Bronchial epithelial cell (primary cell): ENCODE results near the gene ATAD2B. TPM values are rescaled to one million over a fixed set of nuclear protein-coding genes. Genes with fewer than 3 reads are reported as not detected.

Experiments used
- DNase-seq: peaks from one replicate; pipeline ENCODE4 v3.0.0-alpha.2; 2010; ENCODE audit warnings: low read depth
- FAIRE-seq: peaks from 2 replicates; lab custom pipeline; 2011; peaks lifted over from hg19 to GRCh38; lab: Jason Lieb, UNC
- H3K27me3 ChIP-seq: 2 replicates; pipeline ENCODE4 v1.5.1; 2011; ENCODE audit warnings: low read length; ENCODE audit not compliant: control insufficient read depth, insufficient read depth
- H3K36me3 ChIP-seq: 2 replicates; pipeline ENCODE4 v1.5.1; 2011; ENCODE audit warnings: low read length; ENCODE audit not compliant: control insufficient read depth, insufficient read depth
- H3K4me3 ChIP-seq: 2 replicates; pipeline ENCODE4 v1.5.1; 2011; ENCODE audit warnings: mild to moderate bottlenecking, low read depth, low read length, control low read depth
- total RNA-seq: library from RNA; depleted of rRNA; stranded (reverse); fragments of >200 nt; gene quantifications from 2 replicates; pipeline ENCODE4 v1.2.1, GENCODE V29; 2014
- TF ChIP-seq, protein P1 (sequence below): IDR thresholded peaks from 2 replicates; pipeline ENCODE4 v1.5.1; 2011; ENCODE audit warnings: mild to moderate bottlenecking, moderate library complexity, low read length, control low read depth, inconsistent platforms; ENCODE audit not compliant: insufficient read depth, severe bottlenecking

The ATAD2B gene
- total RNA-seq, 1 donor from 2014 or later, result 8.7 TPM

DNA sequence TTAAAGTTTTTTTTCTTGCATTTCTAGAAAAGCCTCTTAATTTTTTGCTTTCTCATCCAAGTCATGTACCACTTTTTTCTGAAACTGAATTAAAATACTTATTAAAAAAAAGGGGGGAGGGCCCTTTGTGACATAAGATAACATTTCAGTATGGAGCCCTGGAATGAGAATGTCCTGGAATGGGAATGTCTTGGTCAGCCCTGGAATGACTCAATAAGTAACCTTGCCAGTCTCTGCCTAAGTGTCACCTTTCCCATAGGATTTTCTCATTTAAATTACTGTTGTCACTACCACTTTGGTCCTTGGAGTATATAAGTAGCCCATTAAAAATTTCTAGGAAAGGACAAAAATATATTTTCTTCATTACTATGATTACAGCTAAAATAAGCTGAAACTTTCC is 18.1 kb upstream of the ATAD2B start:
- no peaks in the 10 kb centered on the region for H3K27me3 ChIP-seq
- DNase-seq, result no peak
- no peak overlapping the region for H3K4me3 ChIP-seq
- TF ChIP-seq, protein P1, sequence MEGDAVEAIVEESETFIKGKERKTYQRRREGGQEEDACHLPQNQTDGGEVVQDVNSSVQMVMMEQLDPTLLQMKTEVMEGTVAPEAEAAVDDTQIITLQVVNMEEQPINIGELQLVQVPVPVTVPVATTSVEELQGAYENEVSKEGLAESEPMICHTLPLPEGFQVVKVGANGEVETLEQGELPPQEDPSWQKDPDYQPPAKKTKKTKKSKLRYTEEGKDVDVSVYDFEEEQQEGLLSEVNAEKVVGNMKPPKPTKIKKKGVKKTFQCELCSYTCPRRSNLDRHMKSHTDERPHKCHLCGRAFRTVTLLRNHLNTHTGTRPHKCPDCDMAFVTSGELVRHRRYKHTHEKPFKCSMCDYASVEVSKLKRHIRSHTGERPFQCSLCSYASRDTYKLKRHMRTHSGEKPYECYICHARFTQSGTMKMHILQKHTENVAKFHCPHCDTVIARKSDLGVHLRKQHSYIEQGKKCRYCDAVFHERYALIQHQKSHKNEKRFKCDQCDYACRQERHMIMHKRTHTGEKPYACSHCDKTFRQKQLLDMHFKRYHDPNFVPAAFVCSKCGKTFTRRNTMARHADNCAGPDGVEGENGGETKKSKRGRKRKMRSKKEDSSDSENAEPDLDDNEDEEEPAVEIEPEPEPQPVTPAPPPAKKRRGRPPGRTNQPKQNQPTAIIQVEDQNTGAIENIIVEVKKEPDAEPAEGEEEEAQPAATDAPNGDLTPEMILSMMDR, result no peak
- FAIRE-seq, result no peak
- no peaks in the 10 kb centered on the region for H3K36me3 ChIP-seq

DNA sequence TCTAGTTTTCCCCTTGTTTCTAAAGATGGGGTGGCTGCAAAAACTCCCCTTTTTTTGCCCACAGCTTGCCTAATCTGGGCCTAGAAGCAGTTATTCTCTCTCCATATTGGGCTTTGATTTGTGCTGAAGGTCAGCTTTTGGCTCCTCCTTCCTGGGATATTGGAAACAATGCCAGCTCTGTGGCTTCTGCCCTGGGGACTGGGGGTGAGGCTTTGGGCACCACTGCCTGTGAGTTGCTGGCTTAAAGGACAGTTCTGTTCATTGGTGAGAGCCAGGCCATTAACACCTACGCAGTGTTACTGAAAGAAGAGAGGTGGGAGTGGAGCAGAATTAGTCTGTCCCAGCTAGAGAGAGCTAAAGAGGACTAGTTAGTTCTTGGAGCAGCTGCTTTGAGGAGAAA is 17.6 kb upstream of the ATAD2B start:
- Histone ChIP-seq H3K27me3 (no peaks in the 10 kb centered on the region), H3K4me3 (no peak overlapping the region), H3K36me3 (no peaks in the 10 kb centered on the region)
- DNase-seq (no peak), FAIRE-seq (no peak)
- TF ChIP-seq, protein P1, result no peak

DNA sequence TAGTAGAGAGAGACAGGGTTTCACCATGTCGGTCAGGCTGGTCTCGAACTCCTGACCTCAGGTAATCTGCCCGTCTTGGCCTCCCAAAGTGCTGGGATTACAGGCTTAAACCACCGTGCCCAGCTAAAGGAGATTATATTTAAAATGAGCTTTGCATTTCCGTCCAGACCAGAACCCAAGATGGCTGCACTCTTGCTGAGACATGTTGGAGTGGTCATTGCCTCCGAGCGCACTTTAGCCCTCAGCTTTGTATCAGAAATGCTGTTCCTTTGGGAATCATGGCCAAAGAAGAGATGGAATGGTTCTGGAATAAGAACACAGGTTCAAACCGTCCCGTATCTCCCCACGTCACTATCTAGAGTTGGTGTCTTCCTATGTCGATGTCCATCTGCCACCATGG is 16.7 kb upstream of the ATAD2B start:
- Histone ChIP-seq H3K27me3 (no peaks in the 10 kb centered on the region), H3K36me3 (no peaks in the 10 kb centered on the region), H3K4me3 (no peak overlapping the region)
- TF ChIP-seq, protein P1, result no peak
- DNase-seq (no peak), FAIRE-seq (no peak)

DNA sequence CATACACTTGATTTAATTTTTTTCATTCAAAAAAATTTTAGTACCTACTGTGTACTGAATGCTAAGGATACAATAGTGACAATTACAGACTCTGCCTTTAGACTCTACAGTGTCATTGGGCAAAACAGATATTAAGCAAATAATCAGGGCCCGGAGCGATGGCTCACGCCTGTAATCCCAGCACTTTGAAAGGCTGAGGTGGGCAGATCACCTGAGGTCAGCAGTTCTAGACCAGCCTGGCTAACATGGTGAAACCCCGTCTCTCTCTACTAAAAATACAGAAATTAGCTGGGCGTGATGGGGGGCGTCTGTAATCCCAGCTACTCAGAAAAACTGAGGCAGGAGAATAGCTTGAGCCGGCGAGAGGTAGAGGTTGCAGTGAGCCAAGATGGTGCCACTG is 14.7 kb upstream of the ATAD2B start:
- TF ChIP-seq, protein P1, result no peak
- no peaks in the 10 kb centered on the region for H3K27me3 ChIP-seq
- no peaks in the 10 kb centered on the region for H3K36me3 ChIP-seq
- peak overlapping the region; percentile 77 for H3K4me3 ChIP-seq
- FAIRE-seq, result no peak
- no peak for DNase-seq

DNA sequence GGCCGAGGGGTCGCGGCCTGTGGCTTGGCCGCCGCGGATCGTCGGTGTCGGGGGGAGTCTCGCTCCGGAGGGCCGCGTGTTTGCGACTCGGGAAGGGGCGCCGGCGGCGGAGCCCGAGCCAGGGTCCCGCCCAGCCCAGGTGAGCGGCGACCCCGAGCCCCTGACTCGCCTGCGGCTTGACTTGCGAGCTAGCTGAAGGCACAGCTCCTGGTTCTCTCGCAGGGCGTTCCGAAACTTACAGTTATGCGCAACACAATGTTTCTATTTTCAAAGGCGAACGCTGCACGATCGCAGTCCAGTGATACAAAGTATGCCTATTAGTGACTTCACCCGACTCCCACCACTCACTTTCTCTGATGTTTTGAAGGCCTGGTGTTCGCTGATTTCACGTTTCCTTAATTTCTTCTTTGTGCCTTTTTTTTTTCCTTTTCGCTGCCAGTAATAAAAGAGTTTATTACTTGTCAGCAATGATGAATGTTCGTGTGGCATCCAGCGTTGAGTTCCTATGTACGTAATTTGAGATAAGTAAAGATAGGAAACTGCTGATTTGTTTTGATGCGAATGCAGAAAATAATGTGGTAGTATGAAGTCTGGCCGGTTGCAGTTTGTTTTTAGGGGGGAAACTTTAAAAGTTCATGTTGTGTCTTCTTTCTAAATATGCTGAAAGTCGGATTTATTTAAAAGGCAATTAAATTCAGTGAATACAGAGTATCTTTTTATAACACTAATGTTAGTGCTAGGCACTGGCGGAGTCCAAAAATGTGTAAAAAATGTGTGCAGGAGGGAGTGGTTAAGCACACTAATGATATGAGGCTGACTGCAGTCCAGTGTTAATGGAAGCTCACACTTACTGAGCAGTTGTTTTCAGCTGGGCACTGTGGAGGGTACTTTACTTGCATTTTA is 14.0 kb upstream of the ATAD2B start:
- FAIRE-seq (no peak), DNase-seq (peak; percentile 41)
- TF ChIP-seq, protein P1, result no peak
- no peaks in the 10 kb centered on the region for H3K27me3 ChIP-seq
- H3K4me3 ChIP-seq, result peak overlapping the region; percentile 77
- H3K36me3 ChIP-seq, result no peaks in the 10 kb centered on the region
